Measurements from ENCODE around the gene SELENOP.

Gene SELENOP

DNA sequence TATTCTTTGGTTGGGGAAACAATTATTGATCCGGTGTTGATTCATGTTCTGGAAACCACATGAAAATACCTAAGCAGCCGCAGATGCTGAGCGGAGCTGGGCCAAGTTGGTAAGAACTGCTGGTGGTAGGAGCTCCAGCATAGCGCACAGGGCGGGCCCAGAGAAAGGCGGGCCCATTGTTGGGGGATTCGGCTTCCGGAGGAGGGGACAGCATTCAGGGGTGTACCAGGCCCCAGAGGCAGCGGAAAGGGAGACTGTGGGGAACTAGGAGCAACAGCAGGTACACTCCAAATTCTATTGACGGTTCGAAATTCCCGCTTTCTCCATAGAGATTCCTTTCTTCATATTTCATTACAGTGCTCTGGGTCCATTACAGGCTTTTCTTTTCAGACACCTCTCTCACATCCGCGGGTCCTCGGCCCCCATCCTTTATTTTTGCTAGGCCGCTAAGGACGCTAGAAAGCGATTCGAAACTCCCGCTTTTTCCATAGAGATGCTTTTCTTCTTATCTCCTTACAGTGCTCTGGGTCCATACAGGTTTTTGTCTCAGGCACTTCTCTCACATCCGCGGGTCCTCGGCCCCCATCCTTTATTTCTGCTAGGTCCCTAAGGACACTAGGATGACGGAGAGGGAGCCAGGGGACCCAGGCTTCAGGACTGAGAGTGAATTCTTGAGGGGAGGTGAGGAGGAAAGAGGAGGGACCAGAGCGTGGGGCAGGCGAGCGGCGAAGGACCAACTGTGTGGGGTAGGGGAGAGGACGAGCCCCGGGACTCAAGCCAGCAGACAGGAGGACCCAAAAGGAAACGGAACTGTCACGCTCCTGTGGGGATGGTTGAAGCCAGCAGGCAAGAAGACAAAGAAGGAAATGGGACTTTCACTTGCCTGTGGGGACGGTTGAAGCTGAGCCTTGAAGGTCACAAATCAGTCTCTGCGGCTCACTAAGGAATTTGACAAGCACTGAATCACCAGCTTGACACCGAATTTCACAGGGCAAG lies 54.8 kb downstream of the SELENOP start, which contains the start of gene CCDC152:
CCDC152 (plus strand) TSS at position 213 of the 996 bp plus-strand sequence. CDS start 2,304 bp downstream, outside the sequence.
- TF ChIP-seq GATA2 (IDR thresholded peaks at IDR 0.05; ENCODE audit: low read depth, low read length) (no peak), GATA3 (IDR thresholded peaks at IDR 0.05; ENCODE audit: low read depth, low read length) (no peak)

GRCh38 chr5:42753099-42753498 lies 58.6 kb downstream of the SELENOP start:
- no peak for TF ChIP-seq GATA3 (IDR thresholded peaks at IDR 0.05; ENCODE audit: low read depth, low read length)
- no peak for TF ChIP-seq GATA2 (IDR thresholded peaks at IDR 0.05; ENCODE audit: low read depth, low read length)

GRCh38 chr5:42751044-42751443 lies 60.6 kb downstream of the SELENOP start:
- no peak for TF ChIP-seq GATA3 (IDR thresholded peaks at IDR 0.05; ENCODE audit: low read depth, low read length)
- TF ChIP-seq GATA2 (IDR thresholded peaks at IDR 0.05; ENCODE audit: low read depth, low read length): no peak

- no peak for TF ChIP-seq GATA2 (IDR thresholded peaks at IDR 0.05; ENCODE audit: low read depth, low read length)
- TF ChIP-seq GATA3 (IDR thresholded peaks at IDR 0.05; ENCODE audit: low read depth, low read length): no peak
Measured at GRCh38 chr5:42750507-42750906, 61.2 kb downstream of the SELENOP start.
